HT-29 (cell line): ENCODE measurements around the gene SLC49A3. TPM values are rescaled to one million over a fixed set of nuclear protein-coding genes. Genes with fewer than 3 reads are reported as not detected.

Source experiments
- DNase-seq: peaks from one replicate; pipeline ENCODE4 v3.0.0-alpha.2; 2015; ENCODE audit warnings: low spot score
- total RNA-seq: library from RNA; depleted of rRNA; stranded (reverse); fragments of >200 nt; shearing (Covaris generic); gene quantifications from 2 replicates; pipeline ENCODE4 v1.2.3, GENCODE V29; 2014

Gene SLC49A3
- total RNA-seq, 1 experiment from 2014 or later = 0.56 TPM

- no peak for DNase-seq
Measured at GRCh38 chr4:666822-667544, 22.0 kb downstream of the SLC49A3 start.

- DNase-seq = no peak
Measured at GRCh38 chr4:666436-666810, 22.5 kb downstream of the SLC49A3 start.

- no peak for DNase-seq
Measured at GRCh38 chr4:665751-666435, 23.1 kb downstream of the SLC49A3 start.

- no peak for DNase-seq
Measured at GRCh38 chr4:665381-665750, 23.6 kb downstream of the SLC49A3 start.

GRCh38 chr4:664713-665231 lies 24.2 kb downstream of the SLC49A3 start:
- no peak for DNase-seq

- no peak for DNase-seq
Measured at GRCh38 chr4:663438-664428, 25.2 kb downstream of the SLC49A3 start.

GRCh38 chr4:663046-663437 lies 25.9 kb downstream of the SLC49A3 start:
- DNase-seq = no peak

GRCh38 chr4:661881-662761 lies 26.8 kb downstream of the SLC49A3 start:
- DNase-seq = no peak

- no peak for DNase-seq
Measured at GRCh38 chr4:661231-661630, 27.7 kb downstream of the SLC49A3 start.

GRCh38 chr4:660401-660800 lies 28.6 kb downstream of the SLC49A3 start:
- DNase-seq = no peak

GRCh38 chr4:659851-660250 lies 29.1 kb downstream of the SLC49A3 start:
- no peak for DNase-seq

GRCh38 chr4:658681-659667 lies 30.0 kb downstream of the SLC49A3 start:
- no peak for DNase-seq

- no peak for DNase-seq
Measured at GRCh38 chr4:657834-658667, 30.9 kb downstream of the SLC49A3 start.

GRCh38 chr4:657338-657833 lies 31.6 kb downstream of the SLC49A3 start:
- no peak for DNase-seq

- no peak for DNase-seq
Measured at GRCh38 chr4:656436-657337, 32.3 kb downstream of the SLC49A3 start.

- DNase-seq = no peak
Measured at GRCh38 chr4:655464-656151, 33.3 kb downstream of the SLC49A3 start.
